Stimulated activated CD8-positive, alpha-beta memory T cell treated with anti-CD3 and anti-CD28 coated beads, Interleukin-4, amount 100 ng/mL, for 4 hours (primary cell): Measurements from ENCODE around the gene MTHFD2.
"Not testable (repeated sequence)": the region's sequence is repeated elsewhere in the genome, so short reads cannot be mapped to it uniquely, and the experiment has no call there.

Experiments used
- DNase-seq, 2 donors: peaks; one replicate each; pipeline ENCODE4 v3.0.0-alpha.2; 2020; ENCODE audit warnings: low read depth in 2 of 2, low spot score in 1 of 2

Gene MTHFD2

DNA sequence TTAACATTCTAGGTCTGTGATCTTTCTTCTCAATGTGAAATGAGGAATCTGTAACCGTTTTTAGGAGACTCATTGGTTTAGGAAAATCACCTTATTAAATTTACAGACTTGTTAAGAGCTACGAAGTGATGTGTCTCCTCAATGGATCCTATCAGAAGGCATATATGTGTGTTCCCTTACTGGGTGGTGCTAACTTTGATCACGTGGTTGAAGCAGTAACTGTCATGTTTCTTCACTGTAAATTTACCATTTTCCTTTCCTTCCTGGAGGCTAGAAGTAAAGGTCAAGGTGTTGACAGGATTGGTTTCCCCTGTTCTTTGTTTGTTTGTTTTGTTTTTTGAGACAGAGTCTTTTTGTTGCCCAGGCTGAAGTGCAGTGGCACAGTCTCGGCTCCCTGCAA lies 1.4 kb upstream of the MTHFD2 start:
- DNase-seq = no peak

DNA sequence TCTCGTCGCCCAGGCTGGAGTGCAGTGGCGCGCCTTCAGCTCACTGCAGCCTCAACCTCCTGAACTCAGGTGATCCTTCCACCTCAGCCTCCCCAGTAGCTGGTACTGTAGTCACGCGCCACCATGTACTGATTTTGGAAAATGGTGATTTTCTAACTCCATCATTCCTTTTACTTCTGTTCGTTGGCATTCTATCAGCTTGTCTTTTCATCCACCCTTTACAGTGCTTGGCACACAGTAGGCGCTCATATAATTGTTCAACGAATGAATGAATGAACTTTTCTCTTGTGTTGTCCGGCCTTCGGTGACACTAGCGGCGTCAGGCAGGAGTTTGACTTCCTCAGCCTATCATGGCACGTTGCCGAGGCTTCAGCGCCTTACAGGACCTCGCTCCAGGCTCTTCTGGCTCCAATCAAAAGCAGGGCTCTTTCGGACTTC lies 373 bp upstream of the MTHFD2 start:
- no peak for DNase-seq

DNA sequence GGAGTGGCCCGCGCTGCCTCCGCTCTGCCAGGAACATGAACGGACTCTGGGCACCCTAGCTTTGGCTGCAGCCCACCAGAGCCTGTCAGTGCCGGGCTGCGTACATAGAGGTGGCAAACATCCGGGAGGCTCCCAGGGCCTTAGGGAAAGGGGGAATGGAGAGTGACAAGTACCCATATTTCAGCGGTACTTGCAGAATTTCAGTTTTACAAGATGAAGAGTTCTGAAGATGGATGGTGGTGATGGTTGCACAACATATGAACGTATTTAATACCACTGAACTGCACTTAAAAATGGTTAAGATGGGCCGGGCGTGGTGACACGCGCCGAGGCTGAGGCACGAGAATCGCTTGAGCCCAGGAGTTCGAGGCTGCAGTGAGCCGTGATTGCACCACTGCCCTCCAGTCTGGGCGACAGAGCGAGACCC lies 873 bp downstream of the MTHFD2 start:
- no peak for DNase-seq

DNA sequence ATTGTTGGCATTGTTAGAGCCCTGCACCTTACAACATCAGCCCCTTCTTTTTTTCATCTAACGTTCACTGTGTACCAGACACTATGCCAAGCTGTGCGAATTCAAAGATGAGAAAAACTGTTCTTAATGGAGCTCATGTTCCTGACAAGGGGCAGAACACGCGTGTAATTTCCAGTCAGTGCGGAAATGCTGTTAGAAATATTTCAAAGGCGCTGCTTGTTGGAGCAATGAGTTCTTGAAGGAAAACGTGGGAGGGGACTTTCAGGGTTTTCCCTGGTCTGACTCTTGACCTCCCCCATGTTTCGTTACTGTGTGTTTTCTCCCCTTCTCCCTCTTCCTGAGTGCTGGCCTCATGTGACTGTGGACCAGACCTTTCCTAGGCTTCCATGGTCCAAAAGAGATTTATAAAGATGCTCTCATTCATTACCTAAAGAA lies 1.5 kb downstream of the MTHFD2 start:
- no peak for DNase-seq

DNA sequence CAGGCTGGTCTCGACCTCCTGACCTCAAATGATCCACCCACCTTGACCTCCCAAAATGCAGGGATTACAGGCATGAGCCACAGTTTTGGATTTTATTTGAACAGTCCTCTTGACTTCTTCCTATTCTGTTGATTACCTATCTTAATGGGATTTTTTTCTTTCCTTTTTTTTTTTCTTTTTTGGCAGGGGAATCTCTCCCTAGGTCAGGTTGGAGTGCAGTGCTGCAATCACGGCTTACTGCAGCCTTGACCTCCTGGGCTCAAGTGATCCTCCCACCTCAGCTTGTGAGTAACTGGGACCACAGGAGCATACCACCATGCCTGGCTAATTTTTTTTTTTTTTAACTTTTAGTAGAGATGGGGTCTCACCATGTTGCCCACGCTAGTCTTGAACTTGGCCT lies 2.8 kb downstream of the MTHFD2 start:
- DNase-seq = no peak

DNA sequence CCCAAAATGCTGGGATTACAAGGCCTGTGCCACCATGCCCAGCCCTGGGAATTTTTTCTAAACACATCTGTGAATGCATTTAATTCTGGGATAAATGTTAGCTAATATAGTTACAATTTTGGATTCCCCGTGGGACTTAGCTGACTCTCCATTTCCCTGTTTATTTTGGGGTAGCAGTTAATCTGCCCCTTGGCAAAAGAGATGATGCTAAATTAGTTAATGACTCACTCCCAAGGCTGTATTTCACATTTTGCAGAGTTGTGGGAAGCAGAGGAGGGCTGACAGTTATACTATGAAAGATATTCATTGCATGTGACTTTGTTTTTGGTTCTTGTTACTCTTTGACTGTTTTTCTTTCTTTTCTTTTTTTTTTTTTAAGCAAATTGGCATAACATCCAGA lies 3.2 kb downstream of the MTHFD2 start:
- no peak for DNase-seq

DNA sequence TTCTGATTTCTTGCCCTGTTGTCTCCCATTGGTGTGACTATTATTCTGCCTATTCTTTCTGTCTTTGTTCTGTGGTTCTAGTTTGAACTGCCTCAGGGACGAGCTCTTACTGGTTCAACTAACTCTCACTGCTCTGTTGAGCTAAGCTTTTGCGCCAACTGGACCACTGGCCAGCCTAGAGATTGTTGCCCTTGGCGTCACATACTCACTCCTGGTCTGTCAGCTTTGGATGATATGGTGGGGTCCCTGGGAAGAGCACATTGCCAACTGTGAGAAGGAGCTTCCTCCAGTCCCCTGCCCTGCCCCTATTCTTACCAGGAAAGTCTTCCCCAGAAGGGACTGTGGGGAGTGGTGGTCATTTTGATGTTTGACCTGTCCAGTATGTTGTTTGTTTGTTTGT lies 6.0 kb downstream of the MTHFD2 start:
- DNase-seq = no peak

DNA sequence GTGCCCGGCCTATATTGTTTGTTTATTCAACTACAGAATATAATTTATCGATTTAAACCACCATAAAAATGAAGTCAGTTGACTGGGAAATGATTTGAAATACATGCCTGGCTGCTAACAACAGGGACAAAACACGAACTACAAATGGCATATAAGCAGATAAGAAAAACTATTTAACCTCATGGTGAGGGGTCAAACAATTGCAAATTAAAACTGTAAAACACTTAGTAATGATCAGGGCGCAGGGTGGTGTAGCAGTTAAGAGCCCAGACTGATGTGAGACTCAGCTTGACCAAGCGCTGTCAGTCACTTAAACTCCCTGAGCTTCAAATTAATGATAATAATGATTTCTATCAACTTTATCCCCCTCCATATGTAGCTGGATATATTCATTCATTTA lies 6.7 kb downstream of the MTHFD2 start:
- DNase-seq = no peak

DNA sequence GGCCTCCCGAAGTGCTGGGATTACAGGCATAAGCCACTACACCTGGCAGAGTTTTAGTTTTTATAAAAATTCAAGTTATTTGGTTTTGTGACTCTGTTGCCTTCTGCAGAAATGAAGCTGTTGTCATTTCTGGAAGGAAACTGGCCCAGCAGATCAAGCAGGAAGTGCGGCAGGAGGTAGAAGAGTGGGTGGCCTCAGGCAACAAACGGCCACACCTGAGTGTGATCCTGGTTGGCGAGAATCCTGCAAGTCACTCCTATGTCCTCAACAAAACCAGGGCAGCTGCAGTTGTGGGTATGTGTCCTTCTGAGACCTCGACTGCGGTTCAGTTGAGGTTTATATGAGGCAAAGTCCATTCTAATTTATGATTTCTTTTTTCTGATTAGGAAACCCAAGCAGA lies 7.2 kb downstream of the MTHFD2 start:
- DNase-seq = no peak

DNA sequence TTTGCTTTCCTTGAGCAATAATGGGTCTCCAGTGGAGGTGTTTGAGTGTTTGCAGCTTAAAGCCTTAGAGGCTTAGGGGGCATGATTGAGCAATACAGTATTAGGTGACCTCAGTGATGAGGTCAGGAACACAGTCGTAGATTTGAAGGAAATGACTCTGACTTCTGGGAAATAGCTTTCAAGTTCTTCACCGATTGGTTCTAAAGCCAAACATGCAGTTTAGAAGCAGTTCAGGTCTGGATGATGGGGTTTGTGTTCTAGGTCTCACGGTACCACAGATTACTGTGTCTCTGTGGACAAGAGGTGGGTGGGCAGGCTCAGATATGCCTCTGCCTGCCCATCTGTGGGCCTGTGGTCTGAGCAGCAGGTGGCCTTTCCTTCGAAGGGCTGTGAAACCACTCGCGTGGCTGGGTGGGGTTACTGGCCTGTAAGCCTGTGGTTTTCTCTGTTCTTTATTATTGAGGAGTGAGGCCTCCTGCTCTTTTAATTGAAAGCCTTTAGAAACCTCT lies 7.8 kb downstream of the MTHFD2 start:
- peak in 1 of 2 donors; percentile 13 for DNase-seq

DNA sequence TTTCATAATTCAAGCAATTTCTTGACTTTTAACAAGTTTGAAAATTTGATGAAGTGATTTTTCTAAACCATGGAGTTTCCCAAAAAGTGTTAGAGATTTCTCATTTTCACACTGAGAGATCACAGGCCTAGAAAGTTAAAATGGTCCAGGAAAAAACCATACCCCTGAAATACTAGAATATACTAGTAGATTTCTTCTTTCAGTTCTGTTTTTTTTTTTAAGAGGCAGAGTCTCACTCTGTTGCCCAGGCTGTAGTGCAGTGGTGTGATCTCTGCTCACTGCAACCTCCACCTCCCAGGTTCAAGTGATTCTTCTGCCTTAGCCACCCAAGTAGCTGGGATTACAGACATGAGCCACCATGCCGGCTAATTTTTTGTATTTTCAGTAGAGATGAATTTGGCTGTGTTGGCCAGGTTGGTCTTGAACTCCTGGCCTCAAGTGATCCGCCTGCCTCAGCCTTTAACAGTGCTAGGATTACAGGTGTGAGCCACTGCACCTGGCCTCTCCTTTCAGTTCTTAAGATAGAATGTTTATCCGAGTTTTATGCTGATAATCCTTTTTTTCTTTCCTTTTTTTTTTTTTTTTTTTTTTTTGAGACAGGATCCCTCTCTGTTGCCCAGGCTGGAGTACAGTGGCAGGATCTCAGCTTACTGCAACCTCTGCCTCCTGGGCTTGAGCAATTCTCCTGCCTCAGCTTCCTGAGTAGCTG lies 14.4 kb downstream of the MTHFD2 start:
- no peak for DNase-seq

DNA sequence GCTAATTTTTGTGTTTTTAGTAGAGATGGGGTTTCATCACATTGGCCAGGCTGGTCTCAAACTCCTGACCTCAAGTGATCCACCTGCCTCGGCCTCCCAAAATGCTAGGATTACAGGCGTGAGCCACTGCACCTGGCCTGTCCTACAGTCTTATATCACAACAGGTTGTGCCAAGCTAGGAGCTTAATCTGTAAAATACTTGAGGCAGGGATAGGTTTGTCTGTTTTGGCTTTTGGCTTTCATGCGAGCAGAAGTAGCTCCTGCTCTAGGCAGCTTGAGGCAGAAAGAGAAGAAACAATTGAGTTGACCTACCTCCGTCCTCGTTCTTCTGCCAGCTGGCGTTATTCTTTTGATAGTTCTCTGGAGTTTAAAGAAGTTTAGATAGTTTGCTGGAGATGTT lies 17.4 kb downstream of the MTHFD2 start:
- DNase-seq = not testable (repeated sequence)

DNA sequence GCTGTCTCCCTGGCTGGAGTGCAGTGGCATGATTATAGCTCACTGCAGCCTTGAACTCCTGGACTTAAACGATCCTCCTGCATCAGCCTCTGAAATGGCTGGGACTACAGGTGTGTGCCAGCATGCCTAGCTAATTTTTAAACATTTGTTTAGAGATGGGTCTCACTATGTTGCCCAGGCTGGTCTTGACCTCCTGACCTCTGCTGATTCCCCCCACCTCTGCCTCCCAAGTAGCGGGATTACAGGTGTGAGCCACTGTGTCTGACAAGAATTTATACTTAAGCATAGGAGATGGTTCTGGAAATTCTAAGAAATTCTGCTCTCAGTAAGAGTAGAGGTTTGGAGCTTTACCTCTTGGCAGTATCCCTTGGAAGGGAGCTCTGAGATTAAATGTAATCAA lies 18.2 kb downstream of the MTHFD2 start:
- no peak for DNase-seq

DNA sequence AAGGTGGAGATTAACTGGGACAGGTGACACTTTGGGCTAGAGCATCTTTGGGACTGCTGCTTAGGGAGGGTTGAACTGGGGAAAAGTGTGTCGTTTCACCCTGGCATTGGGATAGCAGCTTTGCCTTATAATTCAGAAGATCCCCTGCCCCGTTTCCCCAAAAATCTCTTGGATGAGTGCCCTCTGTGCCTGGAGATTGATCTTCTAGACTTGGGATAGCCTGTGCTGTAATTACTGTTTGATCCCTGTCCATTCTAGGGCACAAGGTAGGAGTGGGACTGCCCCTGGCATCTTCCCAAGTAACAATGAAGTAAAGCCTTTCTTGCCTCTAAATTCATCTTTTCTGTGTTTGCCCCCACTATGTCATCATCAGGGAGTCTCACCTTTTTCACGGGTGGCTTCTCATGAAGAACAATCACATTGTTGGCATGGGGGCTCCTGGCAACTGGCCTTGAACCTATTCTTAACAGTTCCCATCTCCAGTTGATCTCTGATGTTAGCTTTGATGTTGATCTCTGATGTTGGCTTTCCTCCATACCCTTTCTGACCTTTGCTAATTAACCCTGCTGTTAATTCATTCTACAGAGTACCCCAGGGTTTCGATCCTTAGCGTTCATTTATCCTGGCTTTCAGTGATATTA lies 21.6 kb downstream of the MTHFD2 start:
- DNase-seq = no peak

DNA sequence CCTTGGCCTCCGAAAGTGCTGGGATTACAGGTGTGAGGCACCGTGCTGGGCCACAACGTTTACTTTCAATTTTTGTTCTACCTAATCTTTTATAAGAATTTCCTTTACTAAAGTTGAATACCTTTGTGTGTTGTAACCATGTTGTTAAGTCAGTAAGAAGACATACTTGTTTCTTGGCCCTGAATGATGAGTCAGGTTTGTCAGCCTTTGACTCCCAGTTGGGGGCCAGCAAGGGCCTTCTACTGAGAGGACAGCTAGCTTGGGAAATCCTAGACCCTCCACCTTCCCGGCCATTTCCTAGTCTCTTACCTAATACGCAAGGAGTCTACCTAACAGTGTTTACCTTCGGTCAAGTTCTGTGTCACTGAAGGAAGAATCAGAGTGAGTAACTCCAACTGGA lies 22.7 kb downstream of the MTHFD2 start:
- DNase-seq = no peak

DNA sequence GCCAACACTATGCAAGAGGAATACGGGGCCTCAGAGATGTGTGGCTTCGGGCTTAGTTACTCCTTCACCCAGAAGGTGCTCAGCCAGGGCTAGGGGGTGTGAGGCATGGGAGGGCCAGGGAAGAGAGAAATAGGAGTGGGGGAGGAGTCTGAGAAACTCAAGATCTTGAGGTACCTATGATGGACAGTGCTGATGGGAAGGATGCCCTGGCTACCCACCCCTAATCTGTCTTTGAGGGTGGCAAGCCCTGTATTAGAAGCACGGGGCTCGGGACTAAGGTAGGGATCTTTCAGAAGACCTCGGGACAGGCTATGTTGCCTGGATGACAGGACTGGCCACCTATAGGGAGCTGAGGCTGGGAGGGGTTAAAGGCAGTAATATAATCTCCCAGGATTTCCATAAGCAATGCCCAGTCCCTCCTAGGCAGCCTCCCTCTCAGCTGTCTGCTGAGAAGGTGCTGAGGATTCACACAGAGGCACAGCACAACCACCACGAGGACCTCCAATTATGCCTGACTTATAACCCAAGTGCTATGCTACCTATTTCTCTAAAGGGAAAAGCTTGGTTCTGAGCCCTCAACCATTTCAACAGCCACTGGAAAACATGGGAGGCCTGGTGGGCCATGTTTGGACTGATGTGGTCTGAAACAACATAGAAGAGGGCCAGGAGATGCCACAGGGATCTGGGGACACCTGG lies 23.3 kb downstream of the MTHFD2 start:
- no peak for DNase-seq

DNA sequence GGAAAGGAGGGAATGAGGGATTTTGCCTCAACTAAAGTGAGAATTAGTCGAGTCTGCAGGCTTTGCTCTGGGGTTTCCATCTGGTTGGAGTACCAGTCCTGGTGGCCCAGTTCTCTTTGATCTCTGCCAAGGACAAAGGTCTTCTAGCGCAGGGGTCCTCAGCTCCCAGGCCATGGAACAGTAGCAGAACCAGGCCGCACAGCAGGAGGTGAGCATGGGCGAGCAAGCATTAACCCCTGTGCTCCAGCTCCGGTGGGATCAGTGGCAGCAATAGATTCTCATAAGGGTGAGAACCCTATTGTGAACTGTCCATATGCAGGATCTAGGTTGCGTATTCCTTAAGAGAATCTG lies 23.9 kb downstream of the MTHFD2 start:
- DNase-seq = no peak

DNA sequence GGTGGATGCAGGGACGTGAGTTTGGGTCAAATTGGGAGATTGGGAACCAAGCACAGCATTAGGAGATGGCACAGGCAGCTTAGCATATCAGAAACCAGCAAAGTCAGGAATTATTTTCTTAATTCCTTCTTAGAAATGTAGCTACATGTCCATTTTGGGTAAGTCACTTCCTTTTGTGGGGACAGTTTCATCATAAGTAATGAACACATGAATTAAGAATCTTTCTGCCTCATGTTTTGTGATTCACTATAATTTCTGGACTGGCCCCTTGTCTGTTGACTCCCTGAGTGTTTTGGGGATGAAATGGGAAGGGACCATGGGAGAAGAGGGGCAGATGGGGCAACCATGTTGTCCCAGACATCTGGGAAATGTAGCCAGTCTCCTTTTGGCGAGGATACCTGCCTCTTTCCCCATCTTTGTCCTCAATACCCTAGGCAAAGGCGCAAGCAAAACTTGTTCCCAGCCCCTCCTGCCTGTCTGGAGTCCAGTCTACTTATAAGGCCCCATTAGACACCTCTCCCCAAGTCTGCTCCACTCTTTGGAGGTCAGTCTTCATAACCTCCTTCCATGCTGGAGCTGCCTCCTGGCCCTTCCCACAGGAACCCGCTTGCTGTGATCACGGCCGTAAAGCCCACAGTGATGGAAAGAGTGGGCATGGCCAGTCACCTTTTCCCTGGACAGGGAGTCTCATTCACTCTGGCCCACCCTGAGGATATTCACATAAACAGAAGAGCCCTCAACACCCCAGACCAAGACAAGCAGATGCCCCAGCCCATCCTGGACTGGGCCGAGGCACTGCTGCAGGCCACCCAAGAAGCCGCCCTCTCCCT lies 25.7 kb downstream of the MTHFD2 start:
- DNase-seq = no peak

DNA sequence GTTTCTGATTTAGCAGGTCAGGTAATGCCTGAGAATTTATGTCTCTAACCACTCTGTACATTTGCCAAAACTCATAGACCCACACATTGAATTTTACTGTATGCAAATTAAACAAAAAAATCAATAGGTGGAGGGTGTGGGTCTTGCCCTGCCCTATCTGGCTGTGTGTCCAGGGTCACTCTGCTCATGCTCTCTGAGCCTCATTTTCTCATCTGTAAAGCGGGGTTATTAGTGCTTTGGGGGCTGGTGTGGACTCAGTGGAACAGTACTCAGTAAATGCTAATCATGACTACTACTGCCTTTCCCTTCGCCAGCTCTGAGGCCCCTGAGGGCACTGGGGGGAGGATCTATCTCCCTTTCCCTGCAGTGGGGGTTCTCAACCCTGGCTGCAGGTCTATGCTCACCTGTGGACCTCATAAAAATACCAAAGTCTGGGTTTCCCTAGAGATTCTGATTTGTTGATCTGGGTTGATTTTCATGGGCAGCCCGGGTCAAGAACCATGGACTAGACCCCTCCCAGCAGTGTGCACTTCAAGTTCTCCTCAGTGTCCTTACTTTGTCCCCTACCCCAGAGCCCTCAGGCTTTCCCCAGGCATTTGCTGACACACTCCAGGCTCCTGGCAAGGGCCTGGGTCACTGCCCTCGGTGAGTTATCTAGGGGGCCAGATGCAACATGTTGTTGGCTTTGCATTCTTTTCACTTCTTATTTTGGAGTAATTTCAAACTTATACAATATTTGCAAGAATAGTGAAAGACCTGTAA lies 27.5 kb downstream of the MTHFD2 start:
- no peak for DNase-seq

DNA sequence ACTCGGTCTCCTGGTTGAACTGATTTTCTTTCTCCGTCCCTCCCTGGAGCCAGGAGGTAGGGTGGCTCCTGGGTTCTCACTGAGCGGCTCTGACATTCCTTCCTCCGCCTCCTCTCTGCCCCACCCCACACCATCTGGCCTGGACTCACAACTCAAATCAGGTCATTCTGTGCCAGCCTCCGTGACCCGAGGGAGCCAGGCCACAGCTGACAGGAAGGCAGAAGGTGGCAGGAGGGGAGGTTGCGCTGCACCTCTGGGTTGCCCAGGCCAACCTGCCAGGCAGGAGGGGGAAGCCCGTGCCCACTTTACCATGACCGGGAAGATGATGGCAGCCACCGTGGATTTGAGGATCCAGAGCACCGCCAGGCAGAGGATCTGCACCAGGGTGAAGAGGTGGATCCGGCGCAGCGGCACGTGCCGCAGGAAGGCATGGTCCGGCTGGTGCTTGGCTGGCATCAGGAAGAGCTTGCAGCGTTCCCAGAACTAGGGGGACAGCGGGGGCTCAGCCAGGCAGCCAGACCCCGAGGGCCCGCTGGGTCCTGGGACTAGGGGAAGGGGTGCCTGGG lies 28.3 kb downstream of the MTHFD2 start:
- DNase-seq = no peak
